Bronchial epithelial cell (primary cell): Measurements from ENCODE around the gene OPRD1. TPM values are rescaled to one million over a fixed set of nuclear protein-coding genes. Genes with fewer than 3 reads are reported as not detected.

Experiments
- DNase-seq: peaks from one replicate; pipeline ENCODE4 v3.0.0-alpha.2; 2010; ENCODE audit warnings: low read depth
- FAIRE-seq: peaks from 2 replicates; lab custom pipeline; 2011; peaks lifted over from hg19 to GRCh38; lab: Jason Lieb, UNC
- H3K27me3 ChIP-seq: 2 replicates; pipeline ENCODE4 v1.5.1; 2011; ENCODE audit warnings: low read length; ENCODE audit not compliant: control insufficient read depth, insufficient read depth
- H3K36me3 ChIP-seq: 2 replicates; pipeline ENCODE4 v1.5.1; 2011; ENCODE audit warnings: low read length; ENCODE audit not compliant: control insufficient read depth, insufficient read depth
- H3K4me3 ChIP-seq: 2 replicates; pipeline ENCODE4 v1.5.1; 2011; ENCODE audit warnings: mild to moderate bottlenecking, low read depth, low read length, control low read depth
- CTCF ChIP-seq: IDR thresholded peaks from 2 replicates; pipeline ENCODE4 v1.5.1; 2011; ENCODE audit warnings: mild to moderate bottlenecking, moderate library complexity, low read length, control low read depth, inconsistent platforms; ENCODE audit not compliant: insufficient read depth, severe bottlenecking
- total RNA-seq: library from RNA; depleted of rRNA; stranded (reverse); fragments of >200 nt; gene quantifications from 2 replicates; pipeline ENCODE4 v1.2.1, GENCODE V29; 2014

OPRD1 gene
- total RNA-seq, 1 donor from 2014 or later, result under 0.01 TPM

- no peaks in the 10 kb centered on the region for H3K36me3 ChIP-seq
- no peak overlapping the region for H3K4me3 ChIP-seq
- FAIRE-seq, result no peak
- TF ChIP-seq CTCF, result peak; percentile 93
- H3K27me3 ChIP-seq, result no peaks in the 10 kb centered on the region
- DNase-seq, result peak; percentile 72
These were observed 65.3 kb downstream of the OPRD1 start for GRCh38 chr1:28877132-28877781.

- DNase-seq (peak; percentile 59), FAIRE-seq (no peak)
- no peaks in the 10 kb centered on the region for H3K36me3 ChIP-seq
- H3K27me3 ChIP-seq, result no peaks in the 10 kb centered on the region
- H3K4me3 ChIP-seq, result no peak overlapping the region
- no peak for TF ChIP-seq CTCF
These were observed 66.8 kb downstream of the OPRD1 start for GRCh38 chr1:28878796-28879195.

- DNase-seq (peak; percentile 85), FAIRE-seq (peak; percentile 62)
- Histone ChIP-seq H3K27me3 (no peaks in the 10 kb centered on the region), H3K36me3 (no peaks in the 10 kb centered on the region), H3K4me3 (no peak overlapping the region)
- peak; percentile 98 for TF ChIP-seq CTCF
These were observed 70.1 kb downstream of the OPRD1 start for GRCh38 chr1:28882009-28882628.

GRCh38 chr1:28883242-28883616 lies 71.3 kb downstream of the OPRD1 start:
- Histone ChIP-seq H3K27me3 (no peaks in the 10 kb centered on the region), H3K4me3 (no peak overlapping the region), H3K36me3 (no peaks in the 10 kb centered on the region)
- no peak for TF ChIP-seq CTCF
- DNase-seq (no peak), FAIRE-seq (no peak)

GRCh38 chr1:28885472-28885877 lies 73.5 kb downstream of the OPRD1 start:
- no peak for TF ChIP-seq CTCF
- H3K27me3 ChIP-seq, result no peaks in the 10 kb centered on the region
- FAIRE-seq (no peak), DNase-seq (no peak)
- H3K36me3 ChIP-seq, result no peaks in the 10 kb centered on the region
- no peak overlapping the region for H3K4me3 ChIP-seq
